SK-N-SH (cell line): ENCODE results near the gene CTPS1. TPM values are rescaled to one million over a fixed set of nuclear protein-coding genes. Genes with fewer than 3 reads are reported as not detected.

ENCODE experiments used
- CTCF ChIA-PET: fragments of 300-600, 350-600 bp; formaldehyde crosslinking; extraction: SDS; loops from one replicate; lab custom pipeline; 2021; lab: Yijun Ruan, JAX
- POLR2A ChIA-PET: fragments of 350-600 bp; sonication (Branson Sonifier 250); formaldehyde crosslinking; extraction: SDS; loops from one replicate; lab custom pipeline; 2020; ENCODE audit warnings: antibody characterized with exemption, inconsistent platforms; lab: Yijun Ruan, JAX
- DNase-seq: peaks from one replicate; pipeline ENCODE4 v3.0.0; 2012
- H2AFZ ChIP-seq: fragments of 200-600 bp; sonication (generic); 2 replicates; pipeline ENCODE4 v1.8.1; 2016; ENCODE audit warnings: antibody characterized with exemption, mild to moderate bottlenecking, low read depth
- H3F3A ChIP-seq: fragments of 200-600 bp; sonication (generic); replicated peaks from 2 replicates; pipeline ENCODE3; 2016; ENCODE audit warnings: antibody characterized with exemption, mild to moderate bottlenecking; ENCODE audit not compliant: insufficient read depth
- H3K27ac ChIP-seq, 2 experiments: fragments of 200-500 bp in 1 of 2; fragments of 200-600 bp in 1 of 2; sonication (Bioruptor generic) in 1 of 2; sonication (generic), shearing (Covaris generic) in 1 of 2; 2 replicates each; pipeline versions ENCODE4 v1.5.1 to v1.6.1; 2014 to 2016; ENCODE audit warnings: low read depth in 2 of 2, inconsistent platforms in 1 of 2, low read length in 1 of 2, mild to moderate bottlenecking in 1 of 2, mixed read lengths in 1 of 2
- H3K27me3 ChIP-seq: fragments of 200-600 bp; sonication (generic), shearing (Covaris generic); 2 replicates; pipeline ENCODE4 v1.6.1; 2016; ENCODE audit warnings: mixed run types; ENCODE audit not compliant: insufficient read depth
- H3K36me3 ChIP-seq, 2 experiments: fragments of 200-500 bp in 1 of 2; fragments of 200-600 bp in 1 of 2; sonication (Bioruptor generic) in 1 of 2; sonication (generic) in 1 of 2; replicated peaks in 1 of 2; 2 replicates each; pipeline versions ENCODE3 to v1.5.1; 2014 to 2016; ENCODE audit warnings: low read length in 1 of 2, mild to moderate bottlenecking in 1 of 2; ENCODE audit not compliant: insufficient read depth in 2 of 2, control insufficient read depth in 1 of 2
- H3K4me1 ChIP-seq, 2 experiments: fragments of 200-500 bp in 1 of 2; fragments of 200-600 bp in 1 of 2; sonication (Bioruptor generic) in 1 of 2; sonication (generic), shearing (Covaris generic) in 1 of 2; 2 replicates each; pipeline versions ENCODE4 v1.5.1 to v1.6.1; 2014 to 2016; ENCODE audit warnings: low read depth in 1 of 2, low read length in 1 of 2, mixed run types in 1 of 2; ENCODE audit not compliant: insufficient read depth in 2 of 2, control insufficient read depth in 1 of 2
- H3K4me2 ChIP-seq: fragments of 200-600 bp; sonication (generic), shearing (Covaris generic); 2 replicates; pipeline ENCODE4 v1.6.1; 2017; ENCODE audit warnings: mixed run types
- H3K4me3 ChIP-seq, 2 experiments: fragments of 200-500 bp in 1 of 2; fragments of 200-600 bp in 1 of 2; sonication (Bioruptor generic) in 1 of 2; sonication (generic), shearing (Covaris generic) in 1 of 2; 2 replicates each; pipeline versions ENCODE4 v1.5.1 to v1.8.1; 2014 to 2016; ENCODE audit warnings: low read depth in 2 of 2, inconsistent platforms in 1 of 2, low read length in 1 of 2, mild to moderate bottlenecking in 1 of 2, mixed read lengths in 1 of 2, moderate library complexity in 1 of 2
- H3K79me2 ChIP-seq: fragments of 200-600 bp; sonication (generic); 2 replicates; pipeline ENCODE4 v1.8.1; 2017; ENCODE audit warnings: mild to moderate bottlenecking; ENCODE audit not compliant: insufficient read depth
- H3K9ac ChIP-seq: fragments of 200-600 bp; sonication (generic); 2 replicates; pipeline ENCODE4 v1.6.1; 2017; ENCODE audit warnings: mixed run types
- H3K9me2 ChIP-seq: fragments of 200-600 bp; sonication (generic); 2 replicates; pipeline ENCODE4 v1.6.1; 2017; ENCODE audit warnings: mixed run types
- H3K9me3 ChIP-seq: fragments of 200-600 bp; sonication (generic); 2 replicates; pipeline ENCODE4 v1.6.1; 2017; ENCODE audit warnings: mixed run types, mild to moderate bottlenecking, moderate library complexity
- H4K20me1 ChIP-seq: fragments of 200-600 bp; sonication (generic); 2 replicates; pipeline ENCODE4 v1.6.1; 2017; ENCODE audit warnings: mild to moderate bottlenecking, mixed run types; ENCODE audit not compliant: insufficient read depth
- CHD2 ChIP-seq: fragments of 150-350 bp; IDR thresholded peaks from 2 replicates; pipeline ENCODE4 v1.6.1; 2018; ENCODE audit warnings: low read length; ENCODE audit not compliant: partially characterized antibody
- CTCF ChIP-seq: fragments of 200-600 bp; sonication (generic); IDR thresholded peaks from 2 replicates; pipeline ENCODE4 v1.6.1; 2017; ENCODE audit warnings: antibody characterized with exemption, mild to moderate bottlenecking, moderate library complexity
- MAX ChIP-seq: IDR thresholded peaks from 2 replicates; pipeline ENCODE4 v1.4.0; 2012; ENCODE audit warnings: low read depth
- MEF2A ChIP-seq: IDR thresholded peaks from 2 replicates; pipeline ENCODE4 v1.4.0; 2012; ENCODE audit warnings: low read depth, borderline replicate concordance
- MXI1 ChIP-seq: IDR thresholded peaks from 2 replicates; pipeline ENCODE4 v1.6.1; 2012; ENCODE audit warnings: mild to moderate bottlenecking, low read depth, low read length, improper control_type of control experiment
- RAD21 ChIP-seq: IDR thresholded peaks from 2 replicates; pipeline ENCODE4 v1.6.1; 2012; ENCODE audit warnings: mild to moderate bottlenecking, low read length
- RCOR1 ChIP-seq: fragments of 150-350 bp; IDR thresholded peaks from 2 replicates; pipeline ENCODE4 v1.6.1; 2017; ENCODE audit warnings: antibody characterized with exemption, low read length
- REST ChIP-seq: IDR thresholded peaks from 2 replicates; pipeline ENCODE4 v1.6.1; 2012; ENCODE audit warnings: mild to moderate bottlenecking, low read depth, low read length, moderate library complexity
- RFX5 ChIP-seq: IDR thresholded peaks from 2 replicates; pipeline ENCODE4 v1.6.1; 2012; ENCODE audit warnings: mild to moderate bottlenecking, improper control_type of control experiment, low read length
- RXRA ChIP-seq: IDR thresholded peaks from 2 replicates; pipeline ENCODE4 v1.4.0; 2012; ENCODE audit warnings: low read depth, mild to moderate bottlenecking, borderline replicate concordance
- SMC3 ChIP-seq: IDR thresholded peaks from 2 replicates; pipeline ENCODE4 v1.6.1; 2012; ENCODE audit warnings: low read depth, low read length, improper control_type of control experiment
- TAF1 ChIP-seq: IDR thresholded peaks from 2 replicates; pipeline ENCODE4 v1.6.1; 2012; ENCODE audit warnings: low read depth, mild to moderate bottlenecking, low read length, moderate library complexity, borderline replicate concordance
- USF1 ChIP-seq: IDR thresholded peaks from 2 replicates; pipeline ENCODE4 v1.4.0; 2012; ENCODE audit warnings: low read depth, borderline replicate concordance
- USF2 ChIP-seq: fragments of 150-350 bp; IDR thresholded peaks from 2 replicates; pipeline ENCODE4 v1.6.1; 2017; ENCODE audit warnings: antibody characterized with exemption, low read length, low read depth, borderline replicate concordance
- YY1 ChIP-seq: IDR thresholded peaks from 2 replicates; pipeline ENCODE4 v1.4.0; 2012; ENCODE audit warnings: low read depth, mild to moderate bottlenecking
- WGBS: methylation state at CpG from one replicate; pipeline ENCODE4 v1.1.6; 2017; ENCODE audit warnings: low lambda C conversion rate; 5-methylcytosine and 5-hydroxymethylcytosine counted together
- polyA plus RNA-seq, 3 experiments: library from polyadenylated mRNA; depleted of rRNA; stranded (reverse); fragments of >200 nt; gene quantifications; 2 replicates each; pipeline ENCODE4 v1.2.3, GENCODE V29; 2012
- TF ChIP-seq, protein P1 (sequence below): IDR thresholded peaks from 2 replicates; pipeline ENCODE4; 2012

CTPS1 gene
- polyA plus RNA-seq, 1 of the 3 experiments (the other 2 are of a cell fraction) = 34.5 TPM

- 96% methylated on average over 6 of the region's 7 CpGs for WGBS
- Histone ChIP-seq H3K27me3 (no peaks in the 10 kb centered on the region), H3K79me2 (no peaks in the 10 kb centered on the region), H3K4me2 (no peak overlapping the region), H3F3A (peaks cover 3% of the 10 kb centered on the region), H3K9me2 (no peaks in the 10 kb centered on the region), H3K27ac (no peak overlapping the region; a peak in 1 of 4 replicates), H3K9me3 (no peaks in the 10 kb centered on the region), H3K4me1 (no peaks in the 10 kb centered on the region), H4K20me1 (no peaks in the 10 kb centered on the region), H3K36me3 (peaks cover 44 to 73% of the 10 kb centered on the region in 2 experiments), H2AFZ (no peak overlapping the region), H3K9ac (no peak overlapping the region), H3K4me3 (no peak overlapping the region)
- TF ChIP-seq RXRA (no peak), RFX5 (no peak), MAX (no peak), CHD2 (no peak)
- ChIA-PET POLR2A (no interaction called here), CTCF (interaction anchor here (0.6 kb wide), 1 partner anchor 339 kb away, joined by 3 read pairs; no protein-coding TSS in a partner anchor)
- DNase-seq = no peak
Measured at GRCh38 chr1:41013796-41014195, 34.3 kb downstream of the CTPS1 start.

GRCh38 chr1:41014871-41015270, 35.4 kb downstream of the CTPS1 start:
- Histone ChIP-seq H3K9ac (no peak overlapping the region), H3K79me2 (no peaks in the 10 kb centered on the region), H3K27me3 (no peaks in the 10 kb centered on the region), H3K27ac (no peak overlapping the region), H3K9me2 (no peaks in the 10 kb centered on the region), H4K20me1 (no peaks in the 10 kb centered on the region), H3K4me2 (no peak overlapping the region), H3K36me3 (peaks cover 33 to 62% of the 10 kb centered on the region in 2 experiments), H3K9me3 (no peaks in the 10 kb centered on the region), H3F3A (peaks cover 3% of the 10 kb centered on the region), H2AFZ (no peak overlapping the region), H3K4me1 (no peaks in the 10 kb centered on the region), H3K4me3 (no peak overlapping the region)
- WGBS = 83% methylated on average over 8 of the region's 8 CpGs
- TF ChIP-seq YY1 (no peak), CTCF (no peak), MEF2A (no peak), USF1 (no peak), RCOR1 (no peak), USF2 (no peak), CHD2 (no peak), RFX5 (no peak), SMC3 (no peak), RAD21 (no peak), TAF1 (no peak), REST (no peak), MXI1 (no peak)
- TF ChIP-seq, protein P1, sequence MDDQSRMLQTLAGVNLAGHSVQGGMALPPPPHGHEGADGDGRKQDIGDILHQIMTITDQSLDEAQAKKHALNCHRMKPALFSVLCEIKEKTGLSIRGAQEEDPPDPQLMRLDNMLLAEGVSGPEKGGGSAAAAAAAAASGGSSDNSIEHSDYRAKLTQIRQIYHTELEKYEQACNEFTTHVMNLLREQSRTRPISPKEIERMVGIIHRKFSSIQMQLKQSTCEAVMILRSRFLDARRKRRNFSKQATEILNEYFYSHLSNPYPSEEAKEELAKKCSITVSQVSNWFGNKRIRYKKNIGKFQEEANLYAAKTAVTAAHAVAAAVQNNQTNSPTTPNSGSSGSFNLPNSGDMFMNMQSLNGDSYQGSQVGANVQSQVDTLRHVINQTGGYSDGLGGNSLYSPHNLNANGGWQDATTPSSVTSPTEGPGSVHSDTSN = no peak
- CTCF ChIA-PET = interaction anchor here (1.6 kb wide), 1 partner anchor 10 kb away, joined by 6 read pairs; no protein-coding TSS in a partner anchor
- DNase-seq = no peak
- POLR2A ChIA-PET = no interaction called here
